ENCODE data around the gene NT5C3A.
"Not testable (repeated sequence)": the region's sequence is repeated elsewhere in the genome, so short reads cannot be mapped to it uniquely, and the experiment has no call there.

The NT5C3A gene

DNA sequence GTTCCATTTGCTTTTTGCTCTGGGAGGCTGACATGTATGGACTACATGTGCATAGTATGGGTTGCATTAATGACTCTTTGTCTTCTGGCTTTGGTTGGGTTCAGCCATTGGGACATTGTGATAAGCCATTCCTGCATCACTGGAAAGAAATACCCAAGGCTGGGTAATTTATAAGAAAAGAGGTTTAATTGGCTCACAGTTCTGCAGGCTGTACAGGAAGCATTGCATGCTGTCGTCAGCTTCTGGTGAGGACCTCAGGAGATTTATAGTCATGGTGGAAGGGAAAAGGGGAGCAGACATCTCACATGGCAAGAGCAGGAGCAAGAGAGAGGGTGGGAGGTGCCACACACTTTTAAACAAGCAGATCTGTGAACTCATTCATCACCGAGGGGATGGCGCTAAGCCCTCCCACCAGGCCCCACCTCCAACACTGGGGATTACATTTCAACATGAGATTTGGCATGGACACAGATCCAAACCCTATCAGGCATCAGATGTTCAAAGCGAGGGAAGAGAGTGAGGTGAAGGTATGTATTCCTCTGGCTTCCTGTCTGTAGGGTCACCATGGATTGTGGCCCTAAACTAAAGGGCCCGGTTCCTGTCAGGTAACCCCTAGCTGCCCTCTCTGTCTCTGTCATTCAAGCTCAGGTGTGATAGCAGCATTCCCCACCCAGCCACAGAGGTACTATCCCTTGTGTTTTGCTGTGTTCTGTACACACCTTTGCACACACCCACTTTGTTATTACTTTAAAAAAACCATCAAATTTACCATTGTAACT, 95.9 kb downstream of the NT5C3A start:
- not testable (repeated sequence) for DNase-seq

DNA sequence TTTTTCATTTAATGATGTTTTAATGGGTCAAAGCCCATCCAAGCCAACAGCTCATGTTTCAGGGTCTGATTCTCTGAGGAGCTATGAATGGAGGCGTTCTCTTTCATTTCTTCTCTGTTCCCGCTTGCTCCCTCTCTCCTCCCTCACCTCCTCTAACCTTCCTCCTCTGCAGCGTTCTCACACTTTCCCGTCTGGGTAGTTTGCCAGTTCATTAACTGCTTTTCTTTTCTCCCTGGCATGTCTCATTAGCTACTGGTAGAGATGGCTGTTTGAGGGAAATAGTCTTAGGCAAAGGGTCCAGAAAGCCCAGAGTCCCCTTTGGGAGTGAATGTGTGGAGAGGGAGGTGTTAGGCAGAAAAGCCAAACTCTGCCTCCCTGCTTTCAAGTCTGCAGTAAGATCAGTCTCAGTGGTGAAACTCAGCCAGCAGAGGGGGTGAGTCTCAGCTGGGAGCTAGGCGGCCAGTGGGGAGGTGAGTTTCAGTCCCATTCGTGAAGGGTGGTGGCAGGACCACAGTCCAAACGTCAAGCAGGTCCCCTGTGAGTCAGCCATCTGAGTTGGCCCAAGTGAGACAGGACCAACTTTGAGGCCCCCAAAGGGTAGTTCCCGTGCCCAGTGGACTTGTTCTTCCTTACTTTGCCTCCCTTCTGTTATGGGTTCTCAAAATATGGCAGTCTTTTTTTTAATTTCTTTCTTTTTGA, 98.0 kb downstream of the NT5C3A start:
- not testable (repeated sequence) for DNase-seq

Measured in activated CD4-positive, alpha-beta T cell treated with anti-CD3 and anti-CD28 coated beads, Interleukin-2, amount 50 U/mL, for 16 hours (primary cell).